OCI-M2 (cell line): ENCODE results near the gene R3HDML.

ENCODE experiments used
- DNase-seq: peaks from one replicate; lab custom pipeline; 2025; ENCODE audit not compliant: unreplicated experiment; lab: John Stamatoyannopoulos, UW

R3HDML gene

GRCh38 chr20:44398335-44398734 is 61.5 kb downstream of the R3HDML start:
- no peak for DNase-seq

- DNase-seq = no peak
Measured at GRCh38 chr20:44399446-44399845, 62.6 kb downstream of the R3HDML start.

- DNase-seq = no peak
Measured at GRCh38 chr20:44400671-44400969, 63.8 kb downstream of the R3HDML start.
